Neural cell (in vitro differentiated cells): ENCODE data around the gene EPHA2.

ENCODE experiments used
- CTCF ChIP-seq: fragments of 450-650 bp; IDR thresholded peaks from 2 replicates; pipeline ENCODE4 v1.5.1; 2014; ENCODE audit warnings: antibody characterized with exemption, mild to moderate bottlenecking, moderate library complexity; ENCODE audit not compliant: poor library complexity, severe bottlenecking
- EP300 ChIP-seq: fragments of 450-650 bp; conservative IDR thresholded peaks from 2 replicates; pipeline ENCODE4 v1.6.1; 2014; ENCODE audit warnings: antibody characterized with exemption, mild to moderate bottlenecking, moderate library complexity; ENCODE audit not compliant: poor library complexity, severe bottlenecking
- EZH2 ChIP-seq: fragments of 200-600, 300-800 bp; shearing (Covaris generic), sonication (generic); IDR thresholded peaks from 2 replicates; pipeline ENCODE4 v1.6.1; 2014; ENCODE audit warnings: antibody characterized with exemption, low read length, borderline replicate concordance, mild to moderate bottlenecking; ENCODE audit not compliant: insufficient read depth, poor library complexity, severe bottlenecking
- POLR2AphosphoS5 ChIP-seq: IDR thresholded peaks from 2 replicates; pipeline ENCODE4 v1.6.1; 2012
- RAD21 ChIP-seq: fragments of 450-650 bp; conservative IDR thresholded peaks from 2 replicates; pipeline ENCODE4 v1.6.1; 2014; ENCODE audit warnings: antibody characterized with exemption, mild to moderate bottlenecking, moderate library complexity
- REST ChIP-seq: IDR thresholded peaks from 2 replicates; pipeline ENCODE4 v1.6.1; 2012; ENCODE audit warnings: borderline replicate concordance
- TAF1 ChIP-seq: IDR thresholded peaks from 2 replicates; pipeline ENCODE4 v1.6.1; 2012; ENCODE audit warnings: low read depth

GRCh38 chr1:16083486-16083885 lies 72.4 kb downstream of the EPHA2 start:
- TF ChIP-seq EP300 (no peak), CTCF (no peak), POLR2AphosphoS5 (no peak), EZH2 (no peak), REST (no peak), TAF1 (no peak), RAD21 (no peak)
